ENCODE measurements around the gene TMCO4. TPM values are rescaled to one million over a fixed set of nuclear protein-coding genes. Genes with fewer than 3 reads are reported as not detected.

TMCO4 gene
- total RNA-seq, 1 donor from 2014 or later: 13.0 TPM

- Histone ChIP-seq H3K27me3 (ENCODE audit: control insufficient read depth, insufficient read depth, low read length) (peaks cover 2% of the 10 kb centered on the region), H3K4me3 (ENCODE audit: low read depth, low read length) (no peak overlapping the region), H3K36me3 (ENCODE audit: control insufficient read depth, insufficient read depth, low read length) (no peaks in the 10 kb centered on the region)
- DNase-seq (ENCODE audit: low read depth): no peak
- no peak for TF ChIP-seq CTCF (IDR thresholded peaks at IDR 0.05; ENCODE audit: insufficient read depth, low read length, poor library complexity, severe bottlenecking)
Measured at GRCh38 chr1:19734056-19734455, 65.7 kb downstream of the TMCO4 start.

DNA sequence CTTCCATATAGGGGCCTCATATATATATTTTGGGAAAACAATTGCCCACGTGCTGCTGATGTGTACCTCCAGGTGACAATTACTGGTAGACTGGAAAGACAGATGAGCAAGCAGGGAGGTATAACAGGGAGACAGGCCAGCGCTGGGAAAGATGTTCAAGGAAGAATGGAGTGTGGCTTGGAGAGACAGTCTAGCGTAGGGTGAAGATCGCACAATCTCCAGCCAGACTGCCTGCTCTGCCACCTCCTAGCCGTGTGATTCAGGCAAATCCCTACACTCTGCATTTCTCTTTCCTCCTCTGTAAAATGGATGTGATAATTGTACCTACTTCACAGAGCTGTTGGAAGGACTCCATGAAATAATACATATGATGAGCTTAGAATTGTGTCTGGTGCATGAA lies 66.1 kb downstream of the TMCO4 start:
- H3K36me3 ChIP-seq (ENCODE audit: control insufficient read depth, insufficient read depth, low read length): no peaks in the 10 kb centered on the region
- no peak for TF ChIP-seq CTCF (IDR thresholded peaks at IDR 0.05; ENCODE audit: insufficient read depth, low read length, poor library complexity, severe bottlenecking)
- no peak for DNase-seq (ENCODE audit: low read depth)
- no peak overlapping the region for H3K4me3 ChIP-seq (ENCODE audit: low read depth, low read length)
- H3K27me3 ChIP-seq (ENCODE audit: control insufficient read depth, insufficient read depth, low read length): peaks cover 2% of the 10 kb centered on the region

- Histone ChIP-seq H3K27me3 (ENCODE audit: control insufficient read depth, insufficient read depth, low read length) (no peaks in the 10 kb centered on the region), H3K4me3 (ENCODE audit: low read depth, low read length) (no peak overlapping the region), H3K36me3 (ENCODE audit: control insufficient read depth, insufficient read depth, low read length) (no peaks in the 10 kb centered on the region)
- TF ChIP-seq CTCF (IDR thresholded peaks at IDR 0.05; ENCODE audit: insufficient read depth, low read length, poor library complexity, severe bottlenecking): no peak
- no peak for DNase-seq (ENCODE audit: low read depth)
Measured at GRCh38 chr1:19731311-19731821, 68.3 kb downstream of the TMCO4 start.

DNA sequence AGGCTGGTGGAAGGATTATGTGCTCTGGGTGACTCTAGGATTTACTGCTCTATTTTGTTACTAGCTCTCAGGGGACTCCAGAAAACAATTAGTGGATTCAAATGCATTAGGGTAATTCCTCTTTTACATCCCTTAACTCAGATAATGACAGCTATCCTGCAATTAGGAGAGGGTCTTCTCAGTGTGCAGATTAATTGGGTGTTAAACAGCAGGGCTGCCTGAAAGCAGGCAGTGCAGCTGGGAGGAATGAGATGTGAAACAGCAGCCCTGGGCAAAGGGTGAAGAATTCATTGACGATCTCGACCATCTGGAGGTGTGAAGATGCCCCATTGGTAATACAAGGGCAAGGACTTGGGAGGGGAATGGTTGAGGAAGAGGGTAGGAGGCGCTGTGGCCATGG lies 68.9 kb downstream of the TMCO4 start:
- no peak for DNase-seq (ENCODE audit: low read depth)
- no peak for TF ChIP-seq CTCF (IDR thresholded peaks at IDR 0.05; ENCODE audit: insufficient read depth, low read length, poor library complexity, severe bottlenecking)
- H3K4me3 ChIP-seq (ENCODE audit: low read depth, low read length): no peak overlapping the region
- H3K27me3 ChIP-seq (ENCODE audit: control insufficient read depth, insufficient read depth, low read length): no peaks in the 10 kb centered on the region
- H3K36me3 ChIP-seq (ENCODE audit: control insufficient read depth, insufficient read depth, low read length): no peaks in the 10 kb centered on the region

GRCh38 chr1:19730232-19730631 lies 69.5 kb downstream of the TMCO4 start:
- Histone ChIP-seq H3K36me3 (ENCODE audit: control insufficient read depth, insufficient read depth, low read length) (no peaks in the 10 kb centered on the region), H3K4me3 (ENCODE audit: low read depth, low read length) (no peak overlapping the region), H3K27me3 (ENCODE audit: control insufficient read depth, insufficient read depth, low read length) (no peaks in the 10 kb centered on the region)
- no peak for DNase-seq (ENCODE audit: low read depth)
- no peak for TF ChIP-seq CTCF (IDR thresholded peaks at IDR 0.05; ENCODE audit: insufficient read depth, low read length, poor library complexity, severe bottlenecking)

- no peaks in the 10 kb centered on the region for H3K27me3 ChIP-seq (ENCODE audit: control insufficient read depth, insufficient read depth, low read length)
- no peak for TF ChIP-seq CTCF (IDR thresholded peaks at IDR 0.05; ENCODE audit: insufficient read depth, low read length, poor library complexity, severe bottlenecking)
- no peak overlapping the region for H3K4me3 ChIP-seq (ENCODE audit: low read depth, low read length)
- no peaks in the 10 kb centered on the region for H3K36me3 ChIP-seq (ENCODE audit: control insufficient read depth, insufficient read depth, low read length)
- no peak for DNase-seq (ENCODE audit: low read depth)
Measured at GRCh38 chr1:19728413-19729145, 71.1 kb downstream of the TMCO4 start.
